A549 (cell line): Measurements from ENCODE around the gene HERC3. TPM values are rescaled to one million over a fixed set of nuclear protein-coding genes. Genes with fewer than 3 reads are reported as not detected.

Experiments
- ATAC-seq, 2 experiments: fragments of 200-7000 bp in 1 of 2; fragments of >200 bp in 1 of 2; cut with Nextera tagmentation in 1 of 2; cut with Tn5 transposase in 1 of 2; 3 replicates each; pipeline versions ENCODE4 v1.8.0 to v1.9.1; 2018 to 2020; ENCODE audit warnings: mild to moderate bottlenecking in 1 of 2, moderate library complexity in 1 of 2
- CTCF ChIA-PET: fragments of 300-600 bp; sonication (Branson Sonifier 250); formaldehyde crosslinking; extraction: SDS; loops from one replicate; lab custom pipeline; 2021; ENCODE audit warnings: antibody characterized with exemption, inconsistent platforms; lab: Yijun Ruan, JAX
- POLR2A ChIA-PET: fragments of 350-600 bp; formaldehyde crosslinking; extraction: SDS; loops from one replicate; lab custom pipeline; 2021; ENCODE audit warnings: antibody characterized with exemption, inconsistent platforms; lab: Yijun Ruan, JAX
- DNase-seq, 2 experiments: peaks; one replicate each; pipeline versions ENCODE4 v3.0.0 to v3.0.0-alpha.2; 2011 to 2016; ENCODE audit warnings: low read depth in 1 of 2, low spot score in 1 of 2
- FAIRE-seq: peaks from 2 replicates; lab custom pipeline; 2011; peaks lifted over from hg19 to GRCh38; lab: Jason Lieb, UNC
- H3K27ac ChIP-seq, 2 experiments: fragments of >200 bp; sonication (Bioruptor Twin); formaldehyde crosslinking; 3 replicates each; pipeline ENCODE4 v1.5.1; 2016 to 2017
- H3K4me1 ChIP-seq: fragments of >200 bp; sonication (Bioruptor Twin); formaldehyde crosslinking; 3 replicates; pipeline ENCODE4 v1.6.1; 2016
- H3K4me2 ChIP-seq: fragments of >200 bp; sonication (Bioruptor Twin); formaldehyde crosslinking; 3 replicates; pipeline ENCODE4 v1.6.1; 2016
- H3K4me3 ChIP-seq: fragments of >200 bp; sonication (Bioruptor Twin); formaldehyde crosslinking; 3 replicates; pipeline ENCODE4 v1.5.1; 2016
- H3K9me3 ChIP-seq: fragments of >200 bp; sonication (Bioruptor Twin); formaldehyde crosslinking; 3 replicates; pipeline ENCODE4 v1.6.1; 2016
- CTCF ChIP-seq: fragments of >200 bp; sonication (Bioruptor Twin); formaldehyde crosslinking; IDR thresholded peaks from 3 replicates; pipeline ENCODE4 v1.5.1; 2016
- EHMT2 ChIP-seq: fragments of 200-600 bp; sonication (generic); IDR thresholded peaks from 2 replicates; pipeline ENCODE4 v1.6.1; 2016; ENCODE audit warnings: antibody characterized with exemption, low read depth, mild to moderate bottlenecking, moderate library complexity
- ELK1 ChIP-seq: fragments of 150-350 bp; IDR thresholded peaks from 2 replicates; pipeline ENCODE4 v1.6.1; 2014; ENCODE audit warnings: low read depth, mild to moderate bottlenecking, low read length
- EP300 ChIP-seq, 2 experiments: fragments of >200 bp; sonication (Bioruptor Twin); formaldehyde crosslinking; IDR thresholded peaks; 2 replicates in 1 of 2; 3 replicates in 1 of 2; pipeline ENCODE4 v1.6.1; 2016 to 2017
- ESRRA ChIP-seq: fragments of 150-350 bp; IDR thresholded peaks from 2 replicates; pipeline ENCODE4 v1.6.1; 2014; ENCODE audit warnings: mild to moderate bottlenecking, low read length, borderline replicate concordance
- FOSB ChIP-seq: fragments of 250-450 bp; sonication (Bioruptor Pico); IDR thresholded peaks from 2 replicates; pipeline ENCODE4 v1.5.0; 2020; ENCODE audit warnings: mild to moderate bottlenecking, moderate library complexity
- HMGXB4 ChIP-seq: fragments of 250-450 bp; sonication (Bioruptor Pico); IDR thresholded peaks from 2 replicates; pipeline ENCODE4 v1.5.0; 2021; ENCODE audit warnings: mild to moderate bottlenecking, moderate library complexity, borderline replicate concordance
- JUN ChIP-seq, 2 experiments: fragments of >200 bp; sonication (Bioruptor Twin); formaldehyde crosslinking; IDR thresholded peaks; 2 replicates in 1 of 2; 3 replicates in 1 of 2; pipeline ENCODE4 v1.6.1; 2016 to 2017
- KDM1A ChIP-seq: fragments of 200-600 bp; sonication (generic); IDR thresholded peaks from 2 replicates; pipeline ENCODE4 v1.6.1; 2016; ENCODE audit warnings: low read depth, mild to moderate bottlenecking
- NR3C1 ChIP-seq: fragments of >200 bp; sonication (Bioruptor Twin); formaldehyde crosslinking; IDR thresholded peaks from 3 replicates; pipeline ENCODE4 v1.6.1; 2017
- RARB ChIP-seq: fragments of 250-450 bp; sonication (Bioruptor Pico); IDR thresholded peaks from 2 replicates; pipeline ENCODE4 v1.8.0; 2021; ENCODE audit warnings: mild to moderate bottlenecking, moderate library complexity
- TP53 ChIP-seq: fragments of 250-450 bp; sonication (Bioruptor Pico); IDR thresholded peaks from 2 replicates; pipeline ENCODE4 v1.5.0; 2021; ENCODE audit warnings: mild to moderate bottlenecking, moderate library complexity
- ZFP36 ChIP-seq: fragments of 450-650 bp; IDR thresholded peaks from 2 replicates; pipeline ENCODE4 v1.6.1; 2014; ENCODE audit warnings: borderline replicate concordance; ENCODE audit not compliant: partially characterized antibody
- WGBS: methylation state at CpG from one replicate; pipeline ENCODE4 v1.1.6; 2017; ENCODE audit errors: missing lambda C conversion rate; 5-methylcytosine and 5-hydroxymethylcytosine counted together
- polyA plus RNA-seq, 4 experiments: library from polyadenylated mRNA; depleted of rRNA in 3 of 4; stranded (reverse); fragments of >200 nt; fragmentation: RNase III in 1 of 4; extraction: RNeasy Plus Mini Kit Qiagen cat#74134 plus additional on column Dnase treatment in 1 of 4; gene quantifications; 2 replicates in 3 of 4; 3 replicates in 1 of 4; pipeline ENCODE4 v1.2.3, GENCODE V29; 2011 to 2017

Gene HERC3
- polyA plus RNA-seq, 2 of the 4 experiments (the other 2 are of a cell fraction), result 4.9 to 6.2 TPM

- no peak for TF ChIP-seq HMGXB4 (CRISPR knock-in tag)
- no peak for TF ChIP-seq FOSB
- no peak for TF ChIP-seq EHMT2
- no peak for TF ChIP-seq RARB (CRISPR knock-in tag)
- TF ChIP-seq NR3C1, result no peak
Observed at GRCh38 chr4:88646528-88647280, 54.4 kb downstream of the HERC3 start (continued).

GRCh38 chr4:88649716-88650115, 57.4 kb downstream of the HERC3 start:
- 53% methylated on average over 3 of the region's 3 CpGs for WGBS
- Histone ChIP-seq H3K4me3 (no peak overlapping the region), H3K9me3 (no peaks in the 10 kb centered on the region), H3K27ac (no peak overlapping the region), H3K4me2 (no peak overlapping the region), H3K4me1 (no peaks in the 10 kb centered on the region)
- POLR2A ChIA-PET, result no interaction called here
- TF ChIP-seq ZFP36, result no peak
- no peak for TF ChIP-seq ELK1
- TF ChIP-seq JUN (IDR thresholded peaks at IDR 0.05), result no peak
- CTCF ChIA-PET, result interaction anchor here (0.9 to 1.5 kb wide), 2 partner anchors 9 to 56 kb away, joined by 3 to 6 read pairs; no protein-coding TSS in a partner anchor
- ATAC-seq (no peak), DNase-seq (no peak), FAIRE-seq (no peak)

- H3K4me3 ChIP-seq, result no peak overlapping the region
- ATAC-seq, result no peak
- no peak overlapping the region for H3K27ac ChIP-seq
- H3K4me1 ChIP-seq, result no peaks in the 10 kb centered on the region
- no peak for DNase-seq
- FAIRE-seq, result no peak
- CTCF ChIA-PET, result interaction anchor here (1.0 kb wide), 1 partner anchor 114 kb away, joined by 3 read pairs; no protein-coding TSS in a partner anchor
- 59% methylated on average over 4 of the region's 4 CpGs for WGBS
- no peak overlapping the region for H3K4me2 ChIP-seq
- POLR2A ChIA-PET, result no interaction called here
- H3K9me3 ChIP-seq, result no peaks in the 10 kb centered on the region
- TF ChIP-seq CTCF (no peak), NR3C1 (no peak), EP300 (IDR thresholded peaks at IDR 0.05) (no peak), ESRRA (no peak), TP53 (CRISPR knock-in tag) (no peak)
Observed at GRCh38 chr4:88653371-88653946, 61.2 kb downstream of the HERC3 start.

GRCh38 chr4:88655226-88655625, 62.9 kb downstream of the HERC3 start:
- CTCF ChIA-PET, result interaction anchor here (1.5 kb wide), 1 partner anchor 9 kb away, joined by 3 read pairs; no protein-coding TSS in a partner anchor
- DNase-seq (no peak), FAIRE-seq (no peak), ATAC-seq (no peak)
- no peak overlapping the region for H3K4me2 ChIP-seq
- H3K4me3 ChIP-seq, result no peak overlapping the region
- no peaks in the 10 kb centered on the region for H3K9me3 ChIP-seq
- no peak for TF ChIP-seq KDM1A
- no peak overlapping the region for H3K27ac ChIP-seq
- POLR2A ChIA-PET, result no interaction called here
- 79% methylated on average over 3 of the region's 3 CpGs for WGBS
- H3K4me1 ChIP-seq, result peaks cover 15% of the 10 kb centered on the region
